Upper lobe of left lung (tissue), 4 donors: ENCODE results near the gene AAK1.
"Not testable (repeated sequence)": the region's sequence is repeated elsewhere in the genome, so short reads cannot be mapped to it uniquely, and the experiment has no call there.

Source experiments
- CTCF ChIP-seq, 6 experiments: fragments of 450-650 bp in 4 of 6; fragments of 200-600 bp in 2 of 6; sonication (generic) in 2 of 6; IDR thresholded peaks; one replicate each; pipeline ENCODE4 v1.5.1; 2016 to 2019; ENCODE audit warnings: antibody characterized with exemption in 6 of 6
- POLR2A ChIP-seq, 4 donors: fragments of 450-650 bp; IDR thresholded peaks; one replicate each; pipeline ENCODE4 v1.5.1; 2016 to 2017; ENCODE audit warnings: antibody characterized with exemption in 4 of 4, mild to moderate bottlenecking in 2 of 4

- not testable (repeated sequence) for TF ChIP-seq POLR2A, CTCF (IDR thresholded peaks at IDR 0.05)
These were observed 204.0 kb downstream of the AAK1 start for GRCh38 chr2:69439499-69439898.
